Subcutaneous abdominal adipose tissue (tissue), 5 donors: Measurements from ENCODE around the gene BORCS6.

ENCODE experiments used
- H3K27ac ChIP-seq: one replicate; pipeline ENCODE4 v1.7.0; 2013; ENCODE audit warnings: low read depth, mild to moderate bottlenecking, inconsistent platforms, low read length, moderate library complexity
- H3K27me3 ChIP-seq, 5 donors: one replicate each; pipeline ENCODE4 v1.7.0; 2013; ENCODE audit warnings: low read length in 5 of 5, inconsistent platforms in 1 of 5; ENCODE audit not compliant: control insufficient read depth in 5 of 5, insufficient read depth in 4 of 5
- H3K36me3 ChIP-seq, 5 donors: one replicate each; pipeline ENCODE4 v1.7.0; 2013; ENCODE audit warnings: low read length in 5 of 5; ENCODE audit not compliant: control insufficient read depth in 5 of 5, insufficient read depth in 5 of 5
- H3K4me1 ChIP-seq, 5 donors: one replicate each; pipeline ENCODE4 v1.7.0; 2013; ENCODE audit warnings: low read length in 5 of 5, mild to moderate bottlenecking in 3 of 5, moderate library complexity in 1 of 5; ENCODE audit not compliant: control insufficient read depth in 5 of 5, insufficient read depth in 5 of 5
- H3K4me3 ChIP-seq, 5 donors: one replicate each; pipeline ENCODE4 v1.7.0; 2013; ENCODE audit warnings: low read length in 5 of 5, low read depth in 1 of 5
- H3K9ac ChIP-seq, 5 donors: one replicate each; pipeline ENCODE4 v1.7.0; 2013; ENCODE audit warnings: low read length in 5 of 5, mild to moderate bottlenecking in 4 of 5, moderate library complexity in 3 of 5
- H3K9me3 ChIP-seq, 5 donors: one replicate each; pipeline ENCODE4 v1.7.0; 2013; ENCODE audit warnings: low read length in 5 of 5; ENCODE audit not compliant: control insufficient read depth in 5 of 5
- donor health status: healthy.
- donor health status: healthy.
- donor health status: healthy.
- donor health status: healthy.
- donor health status: healthy.

The BORCS6 gene

GRCh38 chr17:8187517-8188262 lies 2.3 kb downstream of the BORCS6 start:
- Histone ChIP-seq H3K9me3 (peaks cover 0 to 2% (median 0%) of the 10 kb centered on the region in 5 donors), H3K36me3 (no peaks in the 10 kb centered on the region), H3K4me3 (peak overlapping the region; percentile 83 to 94 (median 93)), H3K4me1 (peaks cover 35 to 60% (median 56%) of the 10 kb centered on the region in 5 donors), H3K9ac (peak overlapping the region in 4 of 5 donors; percentile 38 to 91 (median 80)), H3K27ac (peak overlapping the region; percentile 79), H3K27me3 (peaks cover 0 to 2% (median 0%) of the 10 kb centered on the region in 5 donors)

- Histone ChIP-seq H3K4me3 (peak overlapping the region; percentile 83 to 94 (median 93)), H3K9ac (peak overlapping the region; percentile 38 to 91 (median 74)), H3K4me1 (peaks cover 27 to 53% (median 49%) of the 10 kb centered on the region in 5 donors), H3K36me3 (no peaks in the 10 kb centered on the region), H3K27ac (peak overlapping the region; percentile 79), H3K27me3 (peaks cover 0 to 2% (median 0%) of the 10 kb centered on the region in 5 donors), H3K9me3 (peaks cover 0 to 2% (median 0%) of the 10 kb centered on the region in 5 donors)
Measured at GRCh38 chr17:8186787-8187516, 3.0 kb downstream of the BORCS6 start.

- Histone ChIP-seq H3K27me3 (peaks cover 0 to 2% (median 0%) of the 10 kb centered on the region in 5 donors), H3K4me3 (peak overlapping the region; percentile 83 to 94 (median 93)), H3K4me1 (peaks cover 22 to 49% (median 44%) of the 10 kb centered on the region in 5 donors), H3K27ac (peak overlapping the region; percentile 79), H3K9me3 (peaks cover 0 to 2% (median 0%) of the 10 kb centered on the region in 5 donors), H3K36me3 (no peaks in the 10 kb centered on the region), H3K9ac (peak overlapping the region; percentile 30 to 82 (median 52))
Measured at GRCh38 chr17:8186446-8186786, 3.6 kb downstream of the BORCS6 start.

- peaks cover 22 to 46% (median 42%) of the 10 kb centered on the region in 5 donors for H3K4me1 ChIP-seq
- peak overlapping the region; percentile 83 to 94 (median 93) for H3K4me3 ChIP-seq
- H3K36me3 ChIP-seq: no peaks in the 10 kb centered on the region
- H3K9me3 ChIP-seq: peaks cover 0 to 2% (median 0%) of the 10 kb centered on the region in 5 donors
- H3K9ac ChIP-seq: peak overlapping the region; percentile 48 to 84 (median 74)
- peak overlapping the region; percentile 79 for H3K27ac ChIP-seq
- peaks cover 0 to 2% (median 0%) of the 10 kb centered on the region in 5 donors for H3K27me3 ChIP-seq
Measured at GRCh38 chr17:8185582-8186445, 4.2 kb downstream of the BORCS6 start.

GRCh38 chr17:8176998-8177731 lies 12.8 kb downstream of the BORCS6 start:
- Histone ChIP-seq H3K36me3 (no peaks in the 10 kb centered on the region), H3K9me3 (no peaks in the 10 kb centered on the region), H3K27ac (peak overlapping the region; percentile 62), H3K9ac (peak overlapping the region in 4 of 5 donors; percentile 69 to 89 (median 83)), H3K27me3 (no peaks in the 10 kb centered on the region), H3K4me3 (peak overlapping the region; percentile 57 to 84 (median 76)), H3K4me1 (peaks cover 3 to 35% (median 29%) of the 10 kb centered on the region in 5 donors)

GRCh38 chr17:8176197-8176940 lies 13.6 kb downstream of the BORCS6 start, which contains the start of gene TMEM107:
Gene TMEM107, minus strand, starts transcription at chr17:8176380. Its CDS starts 94 bp downstream, at chr17:8176286.
- H3K4me1 ChIP-seq: peaks cover 3 to 35% (median 29%) of the 10 kb centered on the region in 5 donors

GRCh38 chr17:8175795-8176196 lies 14.2 kb downstream of the BORCS6 start:
- Histone ChIP-seq H3K4me3 (peak overlapping the region; percentile 67 to 84 (median 76)), H3K4me1 (peaks cover 3 to 35% (median 29%) of the 10 kb centered on the region in 5 donors), H3K9me3 (no peaks in the 10 kb centered on the region), H3K9ac (peak overlapping the region; percentile 26 to 89 (median 81)), H3K27me3 (no peaks in the 10 kb centered on the region), H3K36me3 (no peaks in the 10 kb centered on the region), H3K27ac (peak overlapping the region; percentile 62)

More at GRCh38 chr17:8176197-8176940, 13.6 kb downstream of the BORCS6 start, which contains the start of gene TMEM107:
- peak within 1 kb of the TSS; percentile 67 to 84 (median 76) for H3K4me3 ChIP-seq
- peak within 1 kb of the TSS; percentile 62 for H3K27ac ChIP-seq
- H3K36me3 ChIP-seq: no peaks in the 10 kb centered on the region
- no peaks in the 10 kb centered on the region for H3K9me3 ChIP-seq
- no peaks in the 10 kb centered on the region for H3K27me3 ChIP-seq
- peak within 1 kb of the TSS; percentile 26 to 89 (median 81) for H3K9ac ChIP-seq

GRCh38 chr17:8173871-8174322 lies 16.1 kb downstream of the BORCS6 start:
- H3K27ac ChIP-seq: peak overlapping the region; percentile 94
- no peaks in the 10 kb centered on the region for H3K27me3 ChIP-seq
- H3K36me3 ChIP-seq: no peaks in the 10 kb centered on the region
- peaks cover 3 to 35% (median 29%) of the 10 kb centered on the region in 5 donors for H3K4me1 ChIP-seq
- peak overlapping the region; percentile 40 to 73 (median 58) for H3K4me3 ChIP-seq
- no peaks in the 10 kb centered on the region for H3K9me3 ChIP-seq
- H3K9ac ChIP-seq: peak overlapping the region in 3 of 5 donors; percentile 66 to 80 (median 75)
